WTC11 (cell line): ENCODE measurements around the gene PRR14L. TPM values are rescaled to one million over a fixed set of nuclear protein-coding genes. Genes with fewer than 3 reads are reported as not detected.

ENCODE experiments used
- ATAC-seq: fragments of 200-7000 bp; cut with Tn5 transposase; 2 replicates; pipeline ENCODE4 v1.10.0; 2021; ENCODE audit warnings: mild to moderate bottlenecking, moderate library complexity
- CTCF ChIA-PET: fragments of 300-600 bp; sonication (Branson Sonifier 250); formaldehyde crosslinking; loops from one replicate; lab custom pipeline; 2021; ENCODE audit warnings: antibody characterized with exemption; lab: Charles Lee
- POLR2A ChIA-PET: fragments of 350-600 bp; sonication (Branson Sonifier 250); formaldehyde crosslinking; loops from one replicate; lab custom pipeline; 2021; ENCODE audit warnings: antibody characterized with exemption; lab: Charles Lee
- DNase-seq: peaks from one replicate; pipeline ENCODE4 v3.0.0; 2021; ENCODE audit warnings: low spot score
- H3K27ac Mint-ChIP-seq: 2 replicates; pipeline ENCODE4 v1.8.0; 2021; ENCODE audit warnings: mixed read lengths
- H3K27me3 Mint-ChIP-seq: 2 replicates; pipeline ENCODE4 v1.8.0; 2021; ENCODE audit warnings: low read depth, mild to moderate bottlenecking, moderate library complexity, mixed read lengths
- H3K36me3 Mint-ChIP-seq: 2 replicates; pipeline ENCODE4 v1.8.0; 2021; ENCODE audit warnings: mixed read lengths
- H3K4me1 Mint-ChIP-seq: 2 replicates; pipeline ENCODE4 v1.8.0; 2022; ENCODE audit warnings: mixed read lengths
- H3K4me3 Mint-ChIP-seq: 2 replicates; pipeline ENCODE4 v1.8.0; 2021; ENCODE audit warnings: mild to moderate bottlenecking, moderate library complexity, mixed read lengths
- H3K9me3 Mint-ChIP-seq: 2 replicates; pipeline ENCODE4 v1.8.0; 2021; ENCODE audit warnings: mixed read lengths
- ELF4 ChIP-seq: sonication (generic); formaldehyde crosslinking; IDR thresholded peaks from 2 replicates; pipeline ENCODE4 v1.8.1; 2022; ENCODE audit warnings: low read depth, mild to moderate bottlenecking, moderate library complexity, missing genetic modification reagents
- EMX1 ChIP-seq: fragments of 250-450 bp; sonication (Bioruptor Pico); IDR thresholded peaks from 2 replicates; pipeline ENCODE4 v1.8.0; 2021; ENCODE audit warnings: mild to moderate bottlenecking
- HMGA2 ChIP-seq: fragments of 250-450 bp; sonication (Bioruptor Pico); IDR thresholded peaks from 2 replicates; pipeline ENCODE4 v1.4.0; 2021; ENCODE audit warnings: mild to moderate bottlenecking, moderate library complexity
- HMGXB4 ChIP-seq: sonication (generic); formaldehyde crosslinking; IDR thresholded peaks from 2 replicates; pipeline ENCODE4 v1.8.1; 2023; ENCODE audit warnings: mild to moderate bottlenecking, moderate library complexity, missing genetic modification reagents
- JAZF1 ChIP-seq: fragments of 250-450 bp; sonication (Bioruptor Pico); IDR thresholded peaks from 2 replicates; pipeline ENCODE4 v1.9.0; 2021; ENCODE audit warnings: moderate library complexity, mild to moderate bottlenecking, inconsistent platforms
- MXD4 ChIP-seq: fragments of 250-450 bp; sonication (Bioruptor Pico); IDR thresholded peaks from 2 replicates; pipeline ENCODE4 v1.8.0; 2021; ENCODE audit warnings: mild to moderate bottlenecking, moderate library complexity, borderline replicate concordance
- SP1 ChIP-seq: sonication (generic); formaldehyde crosslinking; conservative IDR thresholded peaks from 2 replicates; pipeline ENCODE4 v1.8.1; 2022; ENCODE audit warnings: missing genetic modification reagents
- TCF7 ChIP-seq: sonication (generic); formaldehyde crosslinking; IDR thresholded peaks from 2 replicates; pipeline ENCODE4 v1.8.0; 2022; ENCODE audit warnings: mild to moderate bottlenecking, low read depth, missing genetic modification reagents, moderate library complexity
- ZBTB43 ChIP-seq: sonication (generic); formaldehyde crosslinking; IDR thresholded peaks from 2 replicates; pipeline ENCODE4 v1.8.1; 2023; ENCODE audit warnings: mild to moderate bottlenecking, missing genetic modification reagents
- ZNF219 ChIP-seq: sonication (generic); formaldehyde crosslinking; IDR thresholded peaks from 2 replicates; pipeline ENCODE4 v1.8.0; 2023; ENCODE audit warnings: missing genetic modification reagents, mild to moderate bottlenecking, borderline replicate concordance
- ZNF425 ChIP-seq: fragments of 250-450 bp; sonication (Bioruptor Pico); conservative IDR thresholded peaks from 2 replicates; pipeline ENCODE4 v1.9.0; 2021; ENCODE audit warnings: mild to moderate bottlenecking
- total RNA-seq: library from RNA; stranded (reverse); gene quantifications from 3 replicates; pipeline ENCODE4 v1.2.3, GENCODE V29; 2021
- TF ChIP-seq, protein P1 (sequence below): sonication (generic); formaldehyde crosslinking; IDR thresholded peaks from 2 replicates; pipeline ENCODE4 v1.8.1; 2022; ENCODE audit warnings: missing genetic modification reagents, borderline replicate concordance
- TF ChIP-seq, protein P2 (sequence below): sonication (generic); formaldehyde crosslinking; conservative IDR thresholded peaks from 2 replicates; pipeline ENCODE4 v1.8.1; 2023; ENCODE audit warnings: mild to moderate bottlenecking, low read depth, missing genetic modification reagents, moderate library complexity
- TF ChIP-seq, protein P3 (sequence below): sonication (generic); formaldehyde crosslinking; IDR thresholded peaks from 2 replicates; pipeline ENCODE4 v1.8.1; 2023; ENCODE audit warnings: mild to moderate bottlenecking, missing genetic modification reagents, moderate library complexity
- TF ChIP-seq, protein P4 (sequence below): sonication (generic); formaldehyde crosslinking; IDR thresholded peaks from 2 replicates; pipeline ENCODE4 v1.8.1; 2023; ENCODE audit warnings: mild to moderate bottlenecking, missing genetic modification reagents, moderate library complexity
- TF ChIP-seq, protein P5 (sequence below): sonication (generic); formaldehyde crosslinking; IDR thresholded peaks from 2 replicates; pipeline ENCODE4 v1.8.0; 2023; ENCODE audit warnings: missing genetic modification reagents

Gene PRR14L
- total RNA-seq, 1 experiment from 2014 or later, result 90.1 TPM

GRCh38 chr22:31742682-31743081 lies 7.2 kb downstream of the PRR14L start:
- Mint-ChIP-seq H3K4me1 (peaks cover 7% of the 10 kb centered on the region), H3K27ac (0 out of 2 replicates have a peak overlapping the region, but pooled peaks have one; percentile 51), H3K27me3 (no peaks in the 10 kb centered on the region), H3K4me3 (no peak overlapping the region), H3K36me3 (peaks cover 48% of the 10 kb centered on the region), H3K9me3 (no peaks in the 10 kb centered on the region)
- DNase-seq (no peak), ATAC-seq (no peak)
- POLR2A ChIA-PET, result no interaction called here
- CTCF ChIA-PET, result no interaction called here
- no peak for TF ChIP-seq ELF4 (CRISPR knock-in tag)
- TF ChIP-seq ZBTB43 (CRISPR knock-in tag), result no peak
- TF ChIP-seq, protein P1, sequence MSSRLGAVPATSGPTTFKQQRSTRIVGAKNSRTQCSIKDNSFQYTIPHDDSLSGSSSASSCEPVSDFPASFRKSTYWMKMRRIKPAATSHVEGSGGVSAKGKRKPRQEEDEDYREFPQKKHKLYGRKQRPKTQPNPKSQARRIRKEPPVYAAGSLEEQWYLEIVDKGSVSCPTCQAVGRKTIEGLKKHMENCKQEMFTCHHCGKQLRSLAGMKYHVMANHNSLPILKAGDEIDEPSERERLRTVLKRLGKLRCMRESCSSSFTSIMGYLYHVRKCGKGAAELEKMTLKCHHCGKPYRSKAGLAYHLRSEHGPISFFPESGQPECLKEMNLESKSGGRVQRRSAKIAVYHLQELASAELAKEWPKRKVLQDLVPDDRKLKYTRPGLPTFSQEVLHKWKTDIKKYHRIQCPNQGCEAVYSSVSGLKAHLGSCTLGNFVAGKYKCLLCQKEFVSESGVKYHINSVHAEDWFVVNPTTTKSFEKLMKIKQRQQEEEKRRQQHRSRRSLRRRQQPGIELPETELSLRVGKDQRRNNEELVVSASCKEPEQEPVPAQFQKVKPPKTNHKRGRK (CRISPR knock-in tag), result no peak
- no peak for TF ChIP-seq JAZF1 (CRISPR knock-in tag)
- TF ChIP-seq ZNF425, result no peak
- no peak for TF ChIP-seq HMGXB4 (CRISPR knock-in tag)
- no peak for TF ChIP-seq TCF7 (CRISPR knock-in tag)
- TF ChIP-seq HMGA2 (CRISPR knock-in tag), result no peak
- TF ChIP-seq, protein P2, sequence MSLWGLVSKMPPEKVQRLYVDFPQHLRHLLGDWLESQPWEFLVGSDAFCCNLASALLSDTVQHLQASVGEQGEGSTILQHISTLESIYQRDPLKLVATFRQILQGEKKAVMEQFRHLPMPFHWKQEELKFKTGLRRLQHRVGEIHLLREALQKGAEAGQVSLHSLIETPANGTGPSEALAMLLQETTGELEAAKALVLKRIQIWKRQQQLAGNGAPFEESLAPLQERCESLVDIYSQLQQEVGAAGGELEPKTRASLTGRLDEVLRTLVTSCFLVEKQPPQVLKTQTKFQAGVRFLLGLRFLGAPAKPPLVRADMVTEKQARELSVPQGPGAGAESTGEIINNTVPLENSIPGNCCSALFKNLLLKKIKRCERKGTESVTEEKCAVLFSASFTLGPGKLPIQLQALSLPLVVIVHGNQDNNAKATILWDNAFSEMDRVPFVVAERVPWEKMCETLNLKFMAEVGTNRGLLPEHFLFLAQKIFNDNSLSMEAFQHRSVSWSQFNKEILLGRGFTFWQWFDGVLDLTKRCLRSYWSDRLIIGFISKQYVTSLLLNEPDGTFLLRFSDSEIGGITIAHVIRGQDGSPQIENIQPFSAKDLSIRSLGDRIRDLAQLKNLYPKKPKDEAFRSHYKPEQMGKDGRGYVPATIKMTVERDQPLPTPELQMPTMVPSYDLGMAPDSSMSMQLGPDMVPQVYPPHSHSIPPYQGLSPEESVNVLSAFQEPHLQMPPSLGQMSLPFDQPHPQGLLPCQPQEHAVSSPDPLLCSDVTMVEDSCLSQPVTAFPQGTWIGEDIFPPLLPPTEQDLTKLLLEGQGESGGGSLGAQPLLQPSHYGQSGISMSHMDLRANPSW (CRISPR knock-in tag), result no peak
- no peak for TF ChIP-seq EMX1 (CRISPR knock-in tag)
- no peak for TF ChIP-seq MXD4 (CRISPR knock-in tag)
- TF ChIP-seq, protein P3, sequence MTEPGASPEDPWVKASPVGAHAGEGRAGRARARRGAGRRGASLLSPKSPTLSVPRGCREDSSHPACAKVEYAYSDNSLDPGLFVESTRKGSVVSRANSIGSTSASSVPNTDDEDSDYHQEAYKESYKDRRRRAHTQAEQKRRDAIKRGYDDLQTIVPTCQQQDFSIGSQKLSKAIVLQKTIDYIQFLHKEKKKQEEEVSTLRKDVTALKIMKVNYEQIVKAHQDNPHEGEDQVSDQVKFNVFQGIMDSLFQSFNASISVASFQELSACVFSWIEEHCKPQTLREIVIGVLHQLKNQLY (CRISPR knock-in tag), result no peak
- TF ChIP-seq, protein P4, sequence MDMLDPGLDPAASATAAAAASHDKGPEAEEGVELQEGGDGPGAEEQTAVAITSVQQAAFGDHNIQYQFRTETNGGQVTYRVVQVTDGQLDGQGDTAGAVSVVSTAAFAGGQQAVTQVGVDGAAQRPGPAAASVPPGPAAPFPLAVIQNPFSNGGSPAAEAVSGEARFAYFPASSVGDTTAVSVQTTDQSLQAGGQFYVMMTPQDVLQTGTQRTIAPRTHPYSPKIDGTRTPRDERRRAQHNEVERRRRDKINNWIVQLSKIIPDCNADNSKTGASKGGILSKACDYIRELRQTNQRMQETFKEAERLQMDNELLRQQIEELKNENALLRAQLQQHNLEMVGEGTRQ, result no peak
- no peak for TF ChIP-seq ZNF219 (CRISPR knock-in tag)
- TF ChIP-seq SP1 (CRISPR knock-in tag), result no peak
- TF ChIP-seq, protein P5, sequence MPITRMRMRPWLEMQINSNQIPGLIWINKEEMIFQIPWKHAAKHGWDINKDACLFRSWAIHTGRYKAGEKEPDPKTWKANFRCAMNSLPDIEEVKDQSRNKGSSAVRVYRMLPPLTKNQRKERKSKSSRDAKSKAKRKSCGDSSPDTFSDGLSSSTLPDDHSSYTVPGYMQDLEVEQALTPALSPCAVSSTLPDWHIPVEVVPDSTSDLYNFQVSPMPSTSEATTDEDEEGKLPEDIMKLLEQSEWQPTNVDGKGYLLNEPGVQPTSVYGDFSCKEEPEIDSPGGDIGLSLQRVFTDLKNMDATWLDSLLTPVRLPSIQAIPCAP (CRISPR knock-in tag), result no peak
